ENCODE results near the gene NTRK3. TPM values are rescaled to one million over a fixed set of nuclear protein-coding genes. Genes with fewer than 3 reads are reported as not detected.

NTRK3 gene
- total RNA-seq, result not detected in 2 replicates

DNA sequence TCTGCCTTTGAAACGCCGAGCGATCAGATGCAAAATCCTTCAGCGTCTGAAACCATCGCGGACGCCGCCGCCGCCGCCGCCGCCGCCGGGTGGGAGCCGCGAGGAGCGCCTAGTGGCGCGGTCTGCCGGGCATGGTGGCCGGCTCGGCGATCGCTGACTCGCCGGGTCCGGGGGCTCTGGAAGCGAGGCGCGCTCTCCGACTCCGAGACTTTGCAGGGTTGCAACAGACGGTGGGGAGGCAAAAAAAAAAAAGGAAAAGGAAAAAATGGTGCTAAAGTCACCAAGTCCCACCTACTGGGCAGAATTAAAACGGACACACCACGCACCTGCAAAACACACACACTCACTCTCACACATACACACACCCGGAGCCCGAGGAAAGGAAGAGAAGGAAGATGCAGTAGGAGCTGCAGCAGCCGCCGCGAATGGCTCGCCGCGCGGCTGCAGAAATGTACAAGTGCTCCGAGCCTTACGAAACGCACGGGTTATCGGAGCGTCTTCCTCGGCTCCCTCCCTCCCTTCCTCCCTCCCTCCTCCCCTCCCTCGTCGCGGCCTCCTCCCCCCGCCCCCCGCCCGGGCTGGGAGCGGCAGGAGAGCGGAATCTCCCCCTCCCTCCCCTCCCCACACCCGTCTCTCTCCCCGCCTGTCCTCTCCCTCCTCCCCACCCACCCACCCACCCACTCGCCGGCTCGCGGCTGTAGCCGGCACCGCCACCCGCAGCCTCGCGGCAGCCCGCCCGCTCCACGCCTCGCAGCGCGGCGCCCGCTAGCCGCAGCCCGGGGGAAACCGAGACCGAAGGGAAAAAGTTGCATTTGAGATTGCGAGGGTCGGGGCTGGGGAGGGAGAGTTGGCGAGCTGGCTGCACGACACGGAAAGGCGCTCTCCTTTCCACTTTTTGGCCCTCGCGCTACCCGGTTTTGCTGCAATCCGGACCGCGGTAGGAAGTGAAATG lies at the start of gene NTRK3:
Gene NTRK3 (minus strand): TSS at position 461 of the 952 bp plus-strand sequence. CDS start 586 bp downstream, outside the sequence.

Other genes with a start within 250 kb of the NTRK3 start
- 15.1 and 23.0 TPM in 2 replicates for gene MRPL46, start 210.6 kb upstream of the NTRK3 start, total RNA-seq
- 29.4 and 34.5 TPM in 2 replicates for gene MRPS11, start 211.0 kb upstream of the NTRK3 start, total RNA-seq